Body of pancreas (tissue), 4 donors: ENCODE measurements around the gene OR14J1.

Experiments
- POLR2A ChIP-seq, 3 donors: fragments of 450-650 bp; IDR thresholded peaks; one replicate each; pipeline ENCODE4 v1.6.1; 2016; ENCODE audit warnings: antibody characterized with exemption in 3 of 3, mild to moderate bottlenecking in 2 of 3
- TF ChIP-seq, protein P1 (sequence below), 7 experiments: fragments of 450-650 bp in 4 of 7; fragments of 200-600 bp in 3 of 7; sonication (generic) in 3 of 7; IDR thresholded peaks; one replicate each; pipeline ENCODE4 v1.5.1; 2016 to 2019; ENCODE audit warnings: antibody characterized with exemption in 7 of 7

DNA sequence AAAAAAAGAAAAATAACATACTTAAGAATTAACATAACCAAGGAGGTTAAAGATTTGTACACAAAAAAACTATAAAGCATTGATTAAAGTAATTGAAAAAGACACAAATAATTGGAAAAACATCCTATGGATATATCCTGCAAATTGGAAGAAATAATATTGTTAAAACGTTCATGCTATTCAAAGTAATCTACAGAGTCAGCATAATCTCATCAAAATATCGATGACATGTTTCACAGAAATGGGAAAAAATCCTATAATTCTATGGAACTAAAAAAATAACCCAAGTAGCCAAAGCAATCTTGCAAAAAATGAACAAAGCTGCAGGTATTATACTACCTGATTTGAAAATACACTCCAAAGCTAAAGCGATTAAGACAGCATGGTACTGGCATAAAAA lies 43.9 kb downstream of the OR14J1 start:
- TF ChIP-seq, protein P1, sequence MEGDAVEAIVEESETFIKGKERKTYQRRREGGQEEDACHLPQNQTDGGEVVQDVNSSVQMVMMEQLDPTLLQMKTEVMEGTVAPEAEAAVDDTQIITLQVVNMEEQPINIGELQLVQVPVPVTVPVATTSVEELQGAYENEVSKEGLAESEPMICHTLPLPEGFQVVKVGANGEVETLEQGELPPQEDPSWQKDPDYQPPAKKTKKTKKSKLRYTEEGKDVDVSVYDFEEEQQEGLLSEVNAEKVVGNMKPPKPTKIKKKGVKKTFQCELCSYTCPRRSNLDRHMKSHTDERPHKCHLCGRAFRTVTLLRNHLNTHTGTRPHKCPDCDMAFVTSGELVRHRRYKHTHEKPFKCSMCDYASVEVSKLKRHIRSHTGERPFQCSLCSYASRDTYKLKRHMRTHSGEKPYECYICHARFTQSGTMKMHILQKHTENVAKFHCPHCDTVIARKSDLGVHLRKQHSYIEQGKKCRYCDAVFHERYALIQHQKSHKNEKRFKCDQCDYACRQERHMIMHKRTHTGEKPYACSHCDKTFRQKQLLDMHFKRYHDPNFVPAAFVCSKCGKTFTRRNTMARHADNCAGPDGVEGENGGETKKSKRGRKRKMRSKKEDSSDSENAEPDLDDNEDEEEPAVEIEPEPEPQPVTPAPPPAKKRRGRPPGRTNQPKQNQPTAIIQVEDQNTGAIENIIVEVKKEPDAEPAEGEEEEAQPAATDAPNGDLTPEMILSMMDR (IDR thresholded peaks at IDR 0.05) = no peak
- TF ChIP-seq POLR2A (IDR thresholded peaks at IDR 0.05) = no peak
